AG04450 (cell line): ENCODE results near the gene OR2V1. TPM values are rescaled to one million over a fixed set of nuclear protein-coding genes. Genes with fewer than 3 reads are reported as not detected.

Experiments used
- CTCF ChIA-PET: fragments of 300-600, 350-600 bp; formaldehyde crosslinking; extraction: SDS; loops from one replicate; lab custom pipeline; 2022; ENCODE audit warnings: antibody characterized with exemption, inconsistent platforms; lab: Charles Lee
- POLR2A ChIA-PET: fragments of 350-600 bp; formaldehyde crosslinking; extraction: SDS; loops from one replicate; lab custom pipeline; 2021; ENCODE audit warnings: antibody characterized with exemption, inconsistent platforms; lab: Yijun Ruan, JAX
- DNase-seq: peaks from one replicate; pipeline ENCODE4 v3.0.0-alpha.2; 2011; ENCODE audit warnings: low read depth, low spot score
- H3K27ac ChIP-seq: one replicate; pipeline ENCODE4 v1.5.1; 2012; ENCODE audit warnings: low read depth, low read length, control low read depth
- H3K27me3 ChIP-seq: one replicate; pipeline ENCODE4 v1.6.0; 2012; ENCODE audit warnings: low read length; ENCODE audit not compliant: control insufficient read depth, insufficient read depth
- H3K4me3 ChIP-seq: 2 replicates; pipeline ENCODE4 v1.5.1; 2011; ENCODE audit warnings: mild to moderate bottlenecking, low read depth, low read length, control low read depth
- H3K9me3 ChIP-seq: 2 replicates; pipeline ENCODE4 v1.5.1; 2012; ENCODE audit warnings: low read length; ENCODE audit not compliant: control insufficient read depth, insufficient read depth
- polyA plus RNA-seq: library from polyadenylated mRNA; depleted of rRNA; stranded (reverse); fragments of >200 nt; gene quantifications from 2 replicates; pipeline ENCODE4 v1.2.3, GENCODE V29; 2011
- TF ChIP-seq, protein P1 (sequence below): IDR thresholded peaks from 2 replicates; pipeline ENCODE4 v1.5.1; 2011; ENCODE audit warnings: low read depth, low read length, control low read depth, inconsistent platforms

The OR2V1 gene
- polyA plus RNA-seq, 1 experiment: not detected

DNA sequence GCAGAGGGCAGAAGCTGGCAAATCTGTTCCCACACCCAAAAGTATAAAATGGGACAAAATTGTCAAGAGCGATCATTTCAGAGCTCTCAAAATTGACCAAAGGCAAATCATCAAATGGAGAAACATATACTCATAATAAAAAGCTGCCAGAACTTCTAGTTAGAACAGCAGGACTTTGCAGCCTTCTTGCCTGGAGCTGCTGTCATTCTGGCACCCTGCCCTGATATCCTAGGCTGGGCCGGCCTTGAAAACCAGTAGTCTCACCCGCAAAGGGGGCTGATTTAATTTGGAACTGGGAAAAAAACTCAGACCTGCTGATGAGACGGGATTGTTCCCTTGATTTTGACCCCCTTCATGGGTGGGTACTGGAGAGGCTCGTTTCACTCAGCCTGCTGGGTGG lies 18.5 kb downstream of the OR2V1 start:
- DNase-seq: no peak
- TF ChIP-seq, protein P1, sequence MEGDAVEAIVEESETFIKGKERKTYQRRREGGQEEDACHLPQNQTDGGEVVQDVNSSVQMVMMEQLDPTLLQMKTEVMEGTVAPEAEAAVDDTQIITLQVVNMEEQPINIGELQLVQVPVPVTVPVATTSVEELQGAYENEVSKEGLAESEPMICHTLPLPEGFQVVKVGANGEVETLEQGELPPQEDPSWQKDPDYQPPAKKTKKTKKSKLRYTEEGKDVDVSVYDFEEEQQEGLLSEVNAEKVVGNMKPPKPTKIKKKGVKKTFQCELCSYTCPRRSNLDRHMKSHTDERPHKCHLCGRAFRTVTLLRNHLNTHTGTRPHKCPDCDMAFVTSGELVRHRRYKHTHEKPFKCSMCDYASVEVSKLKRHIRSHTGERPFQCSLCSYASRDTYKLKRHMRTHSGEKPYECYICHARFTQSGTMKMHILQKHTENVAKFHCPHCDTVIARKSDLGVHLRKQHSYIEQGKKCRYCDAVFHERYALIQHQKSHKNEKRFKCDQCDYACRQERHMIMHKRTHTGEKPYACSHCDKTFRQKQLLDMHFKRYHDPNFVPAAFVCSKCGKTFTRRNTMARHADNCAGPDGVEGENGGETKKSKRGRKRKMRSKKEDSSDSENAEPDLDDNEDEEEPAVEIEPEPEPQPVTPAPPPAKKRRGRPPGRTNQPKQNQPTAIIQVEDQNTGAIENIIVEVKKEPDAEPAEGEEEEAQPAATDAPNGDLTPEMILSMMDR: no peak
- ChIA-PET POLR2A (no interaction called here), CTCF (no interaction called here)
- H3K4me3 ChIP-seq: no peak overlapping the region
- peaks cover 8% of the 10 kb centered on the region for H3K27me3 ChIP-seq
- H3K9me3 ChIP-seq: peaks cover 7% of the 10 kb centered on the region
- no peak overlapping the region for H3K27ac ChIP-seq

DNA sequence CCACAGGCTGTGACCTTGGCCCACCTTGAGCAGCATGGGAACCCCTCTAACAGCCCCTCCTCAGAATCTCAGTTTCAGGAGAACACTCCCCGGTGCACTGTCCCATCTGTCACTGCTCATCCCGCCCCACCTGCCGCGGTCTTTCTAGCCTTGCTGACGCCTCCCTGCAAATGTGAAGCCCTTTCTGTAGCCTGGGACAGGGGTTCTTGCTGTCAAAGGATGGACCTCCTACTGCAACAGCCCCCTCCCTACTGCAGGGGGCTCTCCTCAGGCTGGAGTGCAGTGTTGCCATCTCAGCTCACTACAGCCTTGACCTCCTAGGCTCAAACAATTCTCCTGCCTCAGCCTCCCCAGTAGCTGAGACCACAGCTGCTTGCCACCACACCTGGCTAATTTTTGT lies 20.0 kb downstream of the OR2V1 start:
- DNase-seq: no peak
- no peak overlapping the region for H3K27ac ChIP-seq
- H3K9me3 ChIP-seq: peaks cover 7% of the 10 kb centered on the region
- ChIA-PET POLR2A (no interaction called here), CTCF (interaction anchor here (1.0 kb wide), 1 partner anchor 46 kb away, joined by 4 read pairs; no protein-coding TSS in a partner anchor)
- TF ChIP-seq, protein P1: no peak
- H3K4me3 ChIP-seq: no peak overlapping the region
- H3K27me3 ChIP-seq: peaks cover 8% of the 10 kb centered on the region

DNA sequence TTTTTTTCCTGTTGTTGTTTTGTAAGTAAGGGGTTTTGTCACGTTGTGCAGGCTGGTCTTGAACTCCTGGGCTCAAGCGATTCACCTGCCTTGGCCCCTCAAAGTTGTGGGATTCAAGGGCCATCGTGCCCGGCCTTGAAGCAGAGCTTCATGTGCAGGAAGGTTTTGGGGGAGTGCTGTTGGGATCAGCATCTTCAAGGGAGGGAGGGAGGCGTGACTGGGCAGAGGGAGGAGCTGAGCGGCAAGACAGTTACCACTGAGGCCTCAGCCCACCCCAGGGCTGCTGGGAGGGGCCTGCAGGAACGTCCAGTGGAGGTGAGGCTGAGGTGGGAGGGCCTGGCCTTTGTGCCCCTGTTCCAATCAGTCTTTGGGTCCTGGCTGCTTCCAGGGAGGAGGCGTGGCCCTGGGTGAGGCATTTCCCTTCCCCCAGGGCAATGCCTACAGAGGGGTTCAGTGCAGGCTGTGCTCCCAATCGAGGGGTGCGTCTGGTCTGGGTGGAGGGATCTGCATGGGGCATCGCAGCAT lies 21.4 kb downstream of the OR2V1 start:
- ChIA-PET CTCF (no interaction called here), POLR2A (no interaction called here)
- peaks cover 5% of the 10 kb centered on the region for H3K27me3 ChIP-seq
- H3K4me3 ChIP-seq: no peak overlapping the region
- H3K27ac ChIP-seq: no peak overlapping the region
- H3K9me3 ChIP-seq: peaks cover 7% of the 10 kb centered on the region
- no peak for DNase-seq
- TF ChIP-seq, protein P1: no peak

DNA sequence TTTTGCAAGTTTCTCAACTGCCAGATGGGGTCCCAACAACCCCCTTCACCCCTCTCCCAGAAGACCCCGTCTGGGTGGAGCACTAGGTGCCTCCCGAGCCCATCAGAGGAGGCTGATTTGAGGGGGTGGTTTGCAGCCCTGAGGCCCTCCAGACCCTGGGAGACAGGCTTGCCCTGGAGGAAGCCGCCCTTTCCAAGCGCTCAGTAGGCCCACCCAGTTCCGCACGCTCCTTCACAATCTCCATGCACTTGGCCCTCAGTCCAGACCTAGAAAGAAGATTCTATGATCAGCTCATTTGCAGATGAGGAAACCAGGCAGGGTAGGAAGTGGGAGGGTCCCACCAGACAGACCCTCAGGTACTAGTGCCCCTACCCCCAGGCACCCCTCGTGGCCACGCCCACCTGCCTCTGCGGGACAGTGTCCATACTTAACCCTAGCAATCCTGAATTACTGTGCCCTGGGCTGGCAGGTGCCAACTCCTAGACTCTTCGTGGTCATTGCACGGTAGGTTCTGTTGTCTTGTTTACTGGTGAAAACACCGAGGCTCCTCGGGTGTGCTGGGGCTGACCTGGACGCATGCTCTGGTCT lies 22.3 kb downstream of the OR2V1 start:
- TF ChIP-seq, protein P1: no peak
- Histone ChIP-seq H3K9me3 (peaks cover 3% of the 10 kb centered on the region; the same call in 1 of the 2 replicates), H3K4me3 (no peak overlapping the region), H3K27me3 (peaks cover 5% of the 10 kb centered on the region), H3K27ac (no peak overlapping the region)
- ChIA-PET POLR2A (no interaction called here), CTCF (no interaction called here)
- no peak for DNase-seq

DNA sequence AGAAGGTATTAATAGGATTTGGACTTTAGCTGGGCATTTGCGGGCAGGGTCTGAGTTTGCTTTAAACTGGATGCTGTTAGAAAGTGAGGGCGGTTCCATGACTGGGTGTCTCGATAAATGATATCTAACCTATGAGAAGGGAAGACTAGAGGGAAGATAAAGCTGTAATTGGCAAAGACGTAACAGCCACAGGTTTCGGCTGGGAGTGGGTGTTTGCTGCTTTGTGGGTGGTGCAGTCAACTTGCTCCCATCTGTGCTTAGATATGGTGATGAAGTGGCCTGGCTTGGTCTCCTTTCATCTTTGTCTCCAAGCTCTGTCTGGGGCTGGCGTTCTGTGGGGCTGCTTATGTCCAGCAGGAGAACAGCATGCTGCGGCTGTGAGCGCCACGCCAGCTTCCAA lies 23.3 kb downstream of the OR2V1 start:
- H3K27ac ChIP-seq: no peak overlapping the region
- ChIA-PET CTCF (no interaction called here), POLR2A (no interaction called here)
- H3K27me3 ChIP-seq: peaks cover 5% of the 10 kb centered on the region
- DNase-seq: no peak
- H3K9me3 ChIP-seq: peaks cover 3% of the 10 kb centered on the region; the same call in 1 of the 2 replicates
- H3K4me3 ChIP-seq: no peak overlapping the region
- TF ChIP-seq, protein P1: no peak
